ENCODE measurements around the gene ENDOG.
"Not testable (repeated sequence)": the region's sequence is repeated elsewhere in the genome, so short reads cannot be mapped to it uniquely, and the experiment has no call there.

ENDOG gene

GRCh38 chr9:128829477-128830251 is 11.4 kb downstream of the ENDOG start, which contains the start of gene SPOUT1:
SPOUT1 (minus strand) TSS chr9:128829794; CDS start chr9:128829780, 14 bp downstream.
- peak; percentile 94 for DNase-seq

- no peak for DNase-seq
These were observed 15.4 kb downstream of the ENDOG start for GRCh38 chr9:128833696-128834095.

- DNase-seq: no peak
These were observed 17.2 kb downstream of the ENDOG start for GRCh38 chr9:128835246-128836210.

- no peak for DNase-seq
These were observed 18.3 kb downstream of the ENDOG start for GRCh38 chr9:128836509-128837145.

GRCh38 chr9:128838338-128838737 is 20.0 kb downstream of the ENDOG start:
- no peak for DNase-seq

- no peak for DNase-seq
These were observed 22.2 kb downstream of the ENDOG start for GRCh38 chr9:128840524-128840923.

GRCh38 chr9:128841694-128842492 is 23.6 kb downstream of the ENDOG start:
- no peak for DNase-seq

GRCh38 chr9:128843171-128843570 is 24.9 kb downstream of the ENDOG start:
- not testable (repeated sequence) for DNase-seq

GRCh38 chr9:128845186-128845931 is 27.1 kb downstream of the ENDOG start:
- no peak for DNase-seq

GRCh38 chr9:128846680-128847030 is 28.4 kb downstream of the ENDOG start:
- no peak for DNase-seq

- no peak for DNase-seq
These were observed 29.5 kb downstream of the ENDOG start for GRCh38 chr9:128847803-128848202.

- DNase-seq: not testable (repeated sequence)
These were observed 32.7 kb downstream of the ENDOG start for GRCh38 chr9:128851024-128851423.

- DNase-seq: not testable (repeated sequence)
These were observed 33.7 kb downstream of the ENDOG start for GRCh38 chr9:128851779-128852600.

- DNase-seq: not testable (repeated sequence)
These were observed 34.3 kb downstream of the ENDOG start for GRCh38 chr9:128852646-128853045.

- DNase-seq: not testable (repeated sequence)
These were observed 36.2 kb downstream of the ENDOG start for GRCh38 chr9:128854454-128854853.

GRCh38 chr9:128858476-128858875 is 40.2 kb downstream of the ENDOG start:
- not testable (repeated sequence) for DNase-seq

GRCh38 chr9:128860937-128861336 is 42.6 kb downstream of the ENDOG start:
- DNase-seq: no peak

GRCh38 chr9:128861501-128861900 is 43.2 kb downstream of the ENDOG start:
- no peak for DNase-seq

GRCh38 chr9:128862401-128862851 is 44.1 kb downstream of the ENDOG start:
- no peak for DNase-seq

- peak; percentile 30 for DNase-seq
These were observed 45.3 kb downstream of the ENDOG start for GRCh38 chr9:128863647-128864046.

Measured in NCI-H748 treated with DMSO at 0.1 percent for 48 hours (cell line).